ENCODE measurements around the gene WDR7.
A peak's percentile ranks its signal among the peaks of the same experiment; 100 is the strongest.

WDR7 gene

GRCh38 chr18:56815926-56816325, 164.8 kb downstream of the WDR7 start:
- DNase-seq: peak; percentile 33

- DNase-seq: no peak
These were observed 172.9 kb downstream of the WDR7 start for GRCh38 chr18:56823986-56824565.

GRCh38 chr18:56825321-56825720, 174.2 kb downstream of the WDR7 start:
- peak; percentile 70 for DNase-seq

GRCh38 chr18:56825878-56826277, 174.7 kb downstream of the WDR7 start:
- no peak for DNase-seq

- DNase-seq: no peak
These were observed 180.8 kb downstream of the WDR7 start for GRCh38 chr18:56831988-56832387.

GRCh38 chr18:56835331-56835730, 184.2 kb downstream of the WDR7 start:
- DNase-seq: no peak

- no peak for DNase-seq
These were observed 185.0 kb downstream of the WDR7 start for GRCh38 chr18:56836173-56836572.

GRCh38 chr18:56841836-56842235, 190.7 kb downstream of the WDR7 start:
- DNase-seq: no peak

GRCh38 chr18:56843241-56843640, 192.1 kb downstream of the WDR7 start:
- no peak for DNase-seq

- peak; percentile 68 for DNase-seq
These were observed 193.4 kb downstream of the WDR7 start for GRCh38 chr18:56844556-56844955.

- DNase-seq: peak; percentile 86
These were observed 200.6 kb downstream of the WDR7 start for GRCh38 chr18:56851774-56852173.

GRCh38 chr18:56853961-56854360, 202.8 kb downstream of the WDR7 start:
- DNase-seq: no peak

- DNase-seq: no peak
These were observed 210.1 kb downstream of the WDR7 start for GRCh38 chr18:56861244-56861643.

GRCh38 chr18:56869189-56869777, 218.1 kb downstream of the WDR7 start:
- peak; percentile 72 for DNase-seq

- DNase-seq: no peak
These were observed 219.8 kb downstream of the WDR7 start for GRCh38 chr18:56870982-56871381.

GRCh38 chr18:56872140-56872539, 221.0 kb downstream of the WDR7 start:
- DNase-seq: no peak

GRCh38 chr18:56873441-56874140, 222.4 kb downstream of the WDR7 start:
- peak; percentile 41 for DNase-seq

- DNase-seq: no peak
These were observed 227.6 kb downstream of the WDR7 start for GRCh38 chr18:56878711-56879110.

GRCh38 chr18:56884511-56884910, 233.4 kb downstream of the WDR7 start:
- no peak for DNase-seq

GRCh38 chr18:56888978-56889377, 237.8 kb downstream of the WDR7 start:
- no peak for DNase-seq

GRCh38 chr18:56889621-56890020, 238.5 kb downstream of the WDR7 start:
- DNase-seq: no peak

- no peak for DNase-seq
These were observed 239.5 kb downstream of the WDR7 start for GRCh38 chr18:56890632-56891031.

- no peak for DNase-seq
These were observed 240.0 kb downstream of the WDR7 start for GRCh38 chr18:56891116-56891515.

GRCh38 chr18:56891870-56892269, 240.7 kb downstream of the WDR7 start:
- DNase-seq: peak; percentile 3

GRCh38 chr18:56897122-56897521, 246.0 kb downstream of the WDR7 start:
- DNase-seq: no peak
